Adipocyte (in vitro differentiated cells): ENCODE measurements around the gene OTOF.

ENCODE experiments used
- DNase-seq: peaks from one replicate; pipeline ENCODE4 v3.0.0-alpha.2; 2015; ENCODE audit warnings: low read depth
- H3K27me3 ChIP-seq: replicated peaks from 2 replicates; pipeline ENCODE4 v1.7.0; 2013; ENCODE audit warnings: mild to moderate bottlenecking, low read length, moderate library complexity; ENCODE audit not compliant: control insufficient read depth, insufficient read depth
- H3K36me3 ChIP-seq: 2 replicates; pipeline ENCODE4 v1.7.0; 2013; ENCODE audit warnings: low read length, mild to moderate bottlenecking, moderate library complexity; ENCODE audit not compliant: control insufficient read depth, insufficient read depth, severe bottlenecking
- H3K4me1 ChIP-seq: 2 replicates; pipeline ENCODE4 v1.7.0; 2013; ENCODE audit warnings: mild to moderate bottlenecking, low read length, moderate library complexity; ENCODE audit not compliant: control insufficient read depth, insufficient read depth
- H3K4me3 ChIP-seq: 2 replicates; pipeline ENCODE4 v1.7.0; 2013; ENCODE audit warnings: mild to moderate bottlenecking, low read length, moderate library complexity
- H3K9ac ChIP-seq: 2 replicates; pipeline ENCODE4 v1.7.0; 2013; ENCODE audit warnings: mild to moderate bottlenecking, low read length, moderate library complexity
- H3K9me3 ChIP-seq: 2 replicates; pipeline ENCODE4 v1.7.0; 2013; ENCODE audit warnings: mild to moderate bottlenecking, low read length, moderate library complexity; ENCODE audit not compliant: control insufficient read depth

The OTOF gene

GRCh38 chr2:26516246-26516645 is 38.3 kb upstream of the OTOF start:
- no peaks in the 10 kb centered on the region for H3K4me1 ChIP-seq
- no peak for DNase-seq
- H3K9ac ChIP-seq: no peak overlapping the region
- H3K4me3 ChIP-seq: no peak overlapping the region
- H3K27me3 ChIP-seq: peaks cover 64% of the 10 kb centered on the region
- no peaks in the 10 kb centered on the region for H3K36me3 ChIP-seq
- H3K9me3 ChIP-seq: no peaks in the 10 kb centered on the region

GRCh38 chr2:26515771-26516170 is 37.8 kb upstream of the OTOF start:
- Histone ChIP-seq H3K4me1 (no peaks in the 10 kb centered on the region), H3K9ac (no peak overlapping the region), H3K36me3 (no peaks in the 10 kb centered on the region), H3K4me3 (no peak overlapping the region), H3K27me3 (peaks cover 61% of the 10 kb centered on the region), H3K9me3 (no peaks in the 10 kb centered on the region)
- DNase-seq: no peak

- no peak for DNase-seq
- no peaks in the 10 kb centered on the region for H3K9me3 ChIP-seq
- peaks cover 54% of the 10 kb centered on the region for H3K27me3 ChIP-seq
- no peaks in the 10 kb centered on the region for H3K4me1 ChIP-seq
- no peak overlapping the region for H3K4me3 ChIP-seq
- no peak overlapping the region for H3K9ac ChIP-seq
- H3K36me3 ChIP-seq: no peaks in the 10 kb centered on the region
These were observed 36.1 kb upstream of the OTOF start for GRCh38 chr2:26514045-26514444.

- H3K9ac ChIP-seq: no peak overlapping the region
- H3K4me3 ChIP-seq: no peak overlapping the region
- DNase-seq: no peak
- no peaks in the 10 kb centered on the region for H3K4me1 ChIP-seq
- H3K27me3 ChIP-seq: peaks cover 57% of the 10 kb centered on the region
- no peaks in the 10 kb centered on the region for H3K36me3 ChIP-seq
- H3K9me3 ChIP-seq: no peaks in the 10 kb centered on the region
These were observed 35.3 kb upstream of the OTOF start for GRCh38 chr2:26513261-26513660.

DNA sequence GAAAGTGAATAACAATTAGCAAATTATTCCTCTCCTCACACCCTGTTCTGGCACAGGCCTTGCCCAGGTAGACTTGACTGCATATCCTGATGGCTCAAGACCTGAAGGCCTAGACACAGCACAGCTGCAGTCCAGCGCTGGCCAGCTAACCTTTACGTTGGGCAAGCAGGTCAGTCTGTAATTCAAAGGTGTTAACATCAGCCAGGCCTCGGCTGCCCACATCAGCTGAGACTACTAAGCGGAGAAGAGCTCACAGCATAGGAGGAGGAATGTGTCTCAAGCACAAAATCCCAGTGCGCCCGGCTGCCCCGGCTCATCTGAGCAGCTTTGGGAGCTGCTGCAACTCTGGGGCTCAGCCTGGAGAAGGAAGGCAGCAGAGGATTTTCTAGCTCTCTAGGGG is 33.5 kb upstream of the OTOF start:
- DNase-seq: no peak
- Histone ChIP-seq H3K9ac (no peak overlapping the region), H3K36me3 (no peaks in the 10 kb centered on the region), H3K4me1 (peaks cover 3% of the 10 kb centered on the region), H3K9me3 (no peaks in the 10 kb centered on the region), H3K4me3 (no peak overlapping the region), H3K27me3 (peaks cover 58% of the 10 kb centered on the region)

DNA sequence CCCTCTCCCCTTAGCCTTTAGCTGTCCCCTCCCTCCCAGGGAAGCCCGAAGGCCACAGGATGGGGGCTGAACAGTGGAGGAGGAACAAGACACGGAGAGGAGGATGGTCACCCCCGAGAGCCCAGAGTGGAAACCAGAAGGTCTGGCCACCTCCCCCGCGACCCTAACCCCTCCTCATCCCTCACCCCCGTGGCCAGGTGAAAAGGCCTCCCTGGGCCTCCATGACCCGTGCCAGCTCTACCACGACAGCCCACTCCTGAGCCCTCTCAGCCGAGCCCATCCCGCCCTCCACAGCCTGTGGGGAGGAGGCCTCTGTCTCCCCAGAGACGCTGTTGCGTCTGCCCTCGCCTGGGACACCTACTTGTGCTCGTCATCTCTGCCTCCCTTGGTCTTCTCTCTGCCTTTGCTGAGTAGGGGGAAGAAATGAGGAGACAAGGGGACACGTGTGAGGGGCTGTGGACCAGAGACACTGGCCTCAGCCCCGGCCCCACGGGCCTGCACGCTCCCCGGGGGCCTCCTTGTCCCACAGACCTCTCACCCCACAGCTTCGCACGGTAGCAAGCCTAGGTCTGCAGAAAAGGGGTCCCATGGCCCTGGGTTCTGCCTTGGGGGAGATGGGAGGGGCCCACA is 32.5 kb upstream of the OTOF start:
- H3K4me3 ChIP-seq: no peak overlapping the region
- no peaks in the 10 kb centered on the region for H3K36me3 ChIP-seq
- no peaks in the 10 kb centered on the region for H3K9me3 ChIP-seq
- H3K4me1 ChIP-seq: peaks cover 3% of the 10 kb centered on the region
- no peak overlapping the region for H3K9ac ChIP-seq
- H3K27me3 ChIP-seq: peaks cover 58% of the 10 kb centered on the region
- no peak for DNase-seq

DNA sequence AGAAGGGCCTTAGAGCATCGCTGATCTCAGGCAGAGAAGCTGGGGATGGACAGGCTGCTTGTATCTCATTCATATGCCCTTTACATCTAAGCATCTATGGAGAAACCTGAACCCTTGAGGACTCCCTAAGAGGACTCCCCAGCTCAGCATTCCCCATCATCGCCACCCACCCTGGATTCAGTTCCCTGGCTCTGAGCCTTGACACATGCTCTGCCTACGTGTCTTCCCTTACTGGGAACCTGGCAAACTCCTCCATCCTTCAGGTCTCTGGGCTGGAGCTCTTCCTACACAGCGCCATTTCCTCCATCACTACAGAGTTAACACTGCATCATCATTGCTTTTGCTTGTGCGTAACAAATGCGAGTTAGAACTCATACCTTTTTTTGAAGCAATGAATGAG is 31.2 kb upstream of the OTOF start:
- peaks cover 3% of the 10 kb centered on the region for H3K4me1 ChIP-seq
- no peaks in the 10 kb centered on the region for H3K9me3 ChIP-seq
- H3K36me3 ChIP-seq: no peaks in the 10 kb centered on the region
- no peak overlapping the region for H3K9ac ChIP-seq
- H3K27me3 ChIP-seq: peaks cover 61% of the 10 kb centered on the region
- no peak for DNase-seq
- H3K4me3 ChIP-seq: no peak overlapping the region

DNA sequence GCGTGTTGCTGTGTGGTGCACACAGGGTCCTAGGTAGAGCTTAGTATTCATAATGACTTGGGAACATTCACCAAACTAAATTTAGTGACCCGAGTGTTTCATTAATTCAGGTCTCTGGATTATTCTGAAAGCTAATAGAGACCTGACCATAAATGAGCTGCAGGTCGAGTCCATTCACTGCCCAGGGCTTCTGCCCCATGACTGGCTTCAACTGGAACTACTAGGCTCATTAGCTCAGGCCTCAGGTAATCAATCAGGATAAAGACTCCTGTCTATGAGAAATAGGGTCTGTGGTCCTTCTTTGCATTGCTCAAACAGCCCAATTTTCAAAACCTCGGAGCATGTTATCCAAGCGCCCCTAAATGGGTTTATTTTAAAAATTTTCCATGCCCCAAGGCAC is 30.0 kb upstream of the OTOF start:
- Histone ChIP-seq H3K9me3 (no peaks in the 10 kb centered on the region), H3K27me3 (peaks cover 56% of the 10 kb centered on the region), H3K4me3 (no peak overlapping the region), H3K9ac (no peak overlapping the region), H3K36me3 (no peaks in the 10 kb centered on the region), H3K4me1 (peaks cover 3% of the 10 kb centered on the region)
- DNase-seq: no peak

DNA sequence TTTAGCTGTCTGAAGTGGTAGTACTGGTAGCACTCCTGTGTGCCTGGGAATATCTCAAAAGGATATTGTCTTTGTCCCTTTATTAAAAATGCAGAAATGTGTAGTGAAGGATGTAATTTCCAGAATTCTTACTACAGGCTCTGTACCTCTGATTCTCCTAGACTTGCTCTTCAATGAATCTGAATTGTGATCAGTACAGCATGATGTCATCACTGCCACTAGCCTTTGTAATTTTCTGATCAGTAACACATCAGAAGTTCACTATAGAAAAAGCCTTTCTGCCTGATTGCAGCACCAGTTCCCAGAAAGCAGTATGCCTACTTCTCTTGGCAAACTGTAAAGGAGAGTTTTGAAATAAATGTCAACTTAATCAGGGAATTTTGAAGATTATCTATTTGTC is 29.2 kb upstream of the OTOF start:
- DNase-seq: no peak
- H3K36me3 ChIP-seq: no peaks in the 10 kb centered on the region
- H3K4me1 ChIP-seq: peaks cover 3% of the 10 kb centered on the region
- H3K4me3 ChIP-seq: no peak overlapping the region
- no peaks in the 10 kb centered on the region for H3K9me3 ChIP-seq
- H3K27me3 ChIP-seq: peaks cover 57% of the 10 kb centered on the region
- H3K9ac ChIP-seq: no peak overlapping the region

- Histone ChIP-seq H3K27me3 (peaks cover 60% of the 10 kb centered on the region), H3K4me1 (peaks cover 3% of the 10 kb centered on the region), H3K36me3 (no peaks in the 10 kb centered on the region), H3K9ac (no peak overlapping the region), H3K9me3 (no peaks in the 10 kb centered on the region), H3K4me3 (no peak overlapping the region)
- DNase-seq: no peak
These were observed 28.4 kb upstream of the OTOF start for GRCh38 chr2:26506279-26506678.

GRCh38 chr2:26504002-26504401 is 26.1 kb upstream of the OTOF start:
- Histone ChIP-seq H3K4me1 (peaks cover 3% of the 10 kb centered on the region), H3K36me3 (no peaks in the 10 kb centered on the region), H3K27me3 (peaks cover 59% of the 10 kb centered on the region), H3K9ac (no peak overlapping the region), H3K4me3 (no peak overlapping the region), H3K9me3 (no peaks in the 10 kb centered on the region)
- no peak for DNase-seq

DNA sequence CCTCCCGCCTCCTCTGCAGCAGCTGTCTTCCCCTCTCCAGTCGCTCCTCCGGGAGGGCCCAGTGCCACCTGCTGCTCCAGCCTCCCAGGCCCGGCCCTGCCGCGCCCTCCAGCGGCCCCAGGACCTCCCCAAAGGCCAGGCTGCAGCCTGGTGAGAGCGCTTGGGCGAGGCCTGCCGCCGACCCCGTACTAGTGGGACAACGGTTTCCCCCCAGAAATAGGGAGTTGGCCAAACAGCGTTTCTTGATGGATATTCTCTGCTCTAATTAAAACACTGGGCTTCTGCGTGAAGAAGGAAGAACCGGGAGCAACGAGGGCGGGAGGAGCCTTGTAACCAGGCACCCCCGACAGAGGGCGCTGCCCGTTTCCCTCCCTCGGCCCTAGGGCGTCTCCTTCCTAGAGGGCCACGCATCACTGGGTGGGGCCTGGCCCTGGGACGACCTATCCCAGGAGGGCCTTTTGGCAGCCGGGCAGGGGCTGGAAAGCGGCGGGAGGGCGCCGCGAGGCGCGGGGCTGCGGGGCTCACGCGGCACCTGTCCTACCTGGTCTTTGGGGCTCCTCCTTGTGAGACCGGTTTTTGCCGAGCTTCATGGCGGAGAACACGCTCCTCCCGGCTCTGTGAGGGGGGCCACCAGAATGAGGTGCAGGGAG is 25.4 kb upstream of the OTOF start:
- peaks cover 59% of the 10 kb centered on the region for H3K27me3 ChIP-seq
- H3K4me3 ChIP-seq: peak overlapping the region; percentile 65
- peak; percentile 62 for DNase-seq
- no peaks in the 10 kb centered on the region for H3K9me3 ChIP-seq
- H3K36me3 ChIP-seq: no peaks in the 10 kb centered on the region
- peaks cover 3% of the 10 kb centered on the region for H3K4me1 ChIP-seq
- no peak overlapping the region for H3K9ac ChIP-seq
